Prostate gland (tissue), 2 donors: ENCODE data around the gene GLO1. TPM values are rescaled to one million over a fixed set of nuclear protein-coding genes. Genes with fewer than 3 reads are reported as not detected.

Experiments
- DNase-seq: peaks from one replicate; pipeline ENCODE4 v3.0.0-alpha.2; 2019; ENCODE audit warnings: low spot score
- H3K27ac ChIP-seq, 2 donors: fragments of 200-600 bp; sonication (generic); 2 replicates each; pipeline ENCODE4 v1.5.1; 2017 to 2019
- H3K27me3 ChIP-seq: fragments of 200-600 bp; sonication (generic); replicated peaks from 2 replicates; pipeline ENCODE4 v1.5.1; 2019; ENCODE audit not compliant: insufficient read depth
- H3K36me3 ChIP-seq, 2 donors: fragments of 200-600 bp; sonication (generic); 1 replicate in 1 of 2; 2 replicates in 1 of 2; pipeline versions ENCODE4 v1.5.1 to v1.8.1; 2017 to 2019
- H3K4me1 ChIP-seq: fragments of 200-600 bp; sonication (generic); replicated peaks from 2 replicates; pipeline ENCODE4 v1.5.1; 2019
- H3K4me3 ChIP-seq, 2 donors: fragments of 200-600 bp; sonication (generic); 2 replicates each; pipeline ENCODE4 v1.5.1; 2017 to 2019
- H3K9me3 ChIP-seq: fragments of 200-600 bp; sonication (generic); 2 replicates; pipeline ENCODE4 v1.5.1; 2017
- POLR2A ChIP-seq: fragments of 450-650 bp; IDR thresholded peaks from one replicate; pipeline ENCODE4 v1.6.1; 2016; ENCODE audit warnings: antibody characterized with exemption, mild to moderate bottlenecking
- POLR2AphosphoS5 ChIP-seq: sonication (generic); formaldehyde crosslinking; IDR thresholded peaks from one replicate; pipeline ENCODE4 v1.6.1; 2017; ENCODE audit warnings: antibody characterized with exemption
- WGBS: methylation state at CpG from one replicate; pipeline ENCODE4 v1.1.5; 2018; 5-methylcytosine and 5-hydroxymethylcytosine counted together
- intact Hi-C: fragments of 100-400 bp; cut with DNase I; formaldehyde crosslinking; loops from one replicate; pipeline ENCODE4 v1.14.2; 2022
- total RNA-seq, 2 donors: library from RNA; depleted of rRNA; stranded (reverse); fragments of >200 nt; gene quantifications; one replicate each; pipeline ENCODE4 v1.1.0, GENCODE V29; 2016
- TF ChIP-seq, protein P1 (sequence below), 4 experiments: fragments of 200-600 bp in 2 of 4; fragments of 450-650 bp in 2 of 4; sonication (generic) in 2 of 4; IDR thresholded peaks; 1 replicate in 3 of 4; 2 replicates in 1 of 4; pipeline ENCODE4 v1.5.1; 2016 to 2019; ENCODE audit warnings: antibody characterized with exemption in 4 of 4, mild to moderate bottlenecking in 2 of 4, moderate library complexity in 2 of 4

GLO1 gene
- total RNA-seq, 2 donors from 2014 or later = 93.7 to 176 TPM

DNA sequence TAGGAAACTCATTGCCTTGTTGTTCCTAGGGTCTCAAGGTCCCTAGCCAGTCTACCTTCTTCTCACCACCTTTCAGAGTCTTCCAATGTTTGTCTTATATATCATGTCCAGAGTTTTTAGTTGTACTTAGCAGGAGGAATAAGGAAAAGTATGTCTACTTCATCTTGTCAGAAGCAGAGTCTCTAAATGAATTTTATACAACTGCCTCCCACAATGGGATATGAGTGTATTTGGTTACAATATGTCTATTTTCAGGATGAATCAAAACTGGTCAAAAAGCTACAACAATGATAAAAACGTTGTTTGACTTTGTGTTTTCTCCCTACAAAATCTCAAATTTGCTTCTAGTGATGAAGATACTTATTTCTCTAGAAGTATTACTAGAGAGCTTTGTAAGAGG is 7.0 kb downstream of the GLO1 start:
- intact Hi-C loops = no loop called here
- no peaks in the 10 kb centered on the region for H3K27me3 ChIP-seq
- H3K9me3 ChIP-seq = no peaks in the 10 kb centered on the region
- no peaks in the 10 kb centered on the region for H3K4me1 ChIP-seq
- no peak for DNase-seq
- H3K36me3 ChIP-seq = no peaks in the 10 kb centered on the region
- no peak for TF ChIP-seq POLR2A
- TF ChIP-seq, protein P1, sequence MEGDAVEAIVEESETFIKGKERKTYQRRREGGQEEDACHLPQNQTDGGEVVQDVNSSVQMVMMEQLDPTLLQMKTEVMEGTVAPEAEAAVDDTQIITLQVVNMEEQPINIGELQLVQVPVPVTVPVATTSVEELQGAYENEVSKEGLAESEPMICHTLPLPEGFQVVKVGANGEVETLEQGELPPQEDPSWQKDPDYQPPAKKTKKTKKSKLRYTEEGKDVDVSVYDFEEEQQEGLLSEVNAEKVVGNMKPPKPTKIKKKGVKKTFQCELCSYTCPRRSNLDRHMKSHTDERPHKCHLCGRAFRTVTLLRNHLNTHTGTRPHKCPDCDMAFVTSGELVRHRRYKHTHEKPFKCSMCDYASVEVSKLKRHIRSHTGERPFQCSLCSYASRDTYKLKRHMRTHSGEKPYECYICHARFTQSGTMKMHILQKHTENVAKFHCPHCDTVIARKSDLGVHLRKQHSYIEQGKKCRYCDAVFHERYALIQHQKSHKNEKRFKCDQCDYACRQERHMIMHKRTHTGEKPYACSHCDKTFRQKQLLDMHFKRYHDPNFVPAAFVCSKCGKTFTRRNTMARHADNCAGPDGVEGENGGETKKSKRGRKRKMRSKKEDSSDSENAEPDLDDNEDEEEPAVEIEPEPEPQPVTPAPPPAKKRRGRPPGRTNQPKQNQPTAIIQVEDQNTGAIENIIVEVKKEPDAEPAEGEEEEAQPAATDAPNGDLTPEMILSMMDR (IDR thresholded peaks at IDR 0.05) = no peak
- TF ChIP-seq POLR2AphosphoS5 = no peak
- no peak overlapping the region for H3K27ac ChIP-seq
- WGBS = 75% methylated on average over 1 of the region's 1 CpG
- no peak overlapping the region for H3K4me3 ChIP-seq

DNA sequence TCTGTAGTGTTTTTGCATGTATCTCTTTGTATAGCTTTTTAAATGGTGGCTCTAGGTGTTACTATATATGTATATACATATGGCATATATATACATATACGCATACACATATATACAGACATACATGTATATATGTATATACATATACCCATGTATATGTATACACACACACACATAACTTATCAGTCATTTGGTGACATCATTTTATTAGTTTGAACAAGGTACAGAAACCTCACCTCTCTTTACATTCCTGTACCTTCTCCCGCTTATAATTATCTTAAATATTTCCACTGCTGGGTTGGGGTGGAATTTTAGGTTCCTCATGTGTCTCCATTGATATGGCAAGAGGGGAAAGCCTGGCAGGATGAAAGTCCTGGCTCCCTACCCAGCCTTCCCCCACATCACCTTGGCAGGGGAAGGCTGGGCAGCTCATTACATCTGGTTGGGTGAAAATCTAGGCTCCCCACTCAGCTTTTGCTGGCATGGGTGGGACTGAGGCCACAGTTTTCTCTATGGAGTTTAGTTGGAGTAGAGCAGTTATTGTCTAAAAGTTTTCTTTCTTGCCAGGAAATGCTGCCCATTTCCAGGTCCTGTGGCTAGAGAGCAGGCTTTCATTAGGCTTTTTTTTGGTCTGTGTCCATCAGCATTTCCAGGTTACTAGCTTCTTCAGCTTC is 7.6 kb downstream of the GLO1 start:
- Histone ChIP-seq H3K9me3 (no peaks in the 10 kb centered on the region), H3K4me3 (no peak overlapping the region), H3K4me1 (no peaks in the 10 kb centered on the region), H3K36me3 (no peaks in the 10 kb centered on the region), H3K27me3 (no peaks in the 10 kb centered on the region), H3K27ac (no peak overlapping the region)
- 98% methylated on average over 2 of the region's 2 CpGs for WGBS
- TF ChIP-seq POLR2A (no peak), POLR2AphosphoS5 (no peak)
- TF ChIP-seq, protein P1 (IDR thresholded peaks at IDR 0.05) = no peak
- no peak for DNase-seq
- intact Hi-C loops = no loop called here

DNA sequence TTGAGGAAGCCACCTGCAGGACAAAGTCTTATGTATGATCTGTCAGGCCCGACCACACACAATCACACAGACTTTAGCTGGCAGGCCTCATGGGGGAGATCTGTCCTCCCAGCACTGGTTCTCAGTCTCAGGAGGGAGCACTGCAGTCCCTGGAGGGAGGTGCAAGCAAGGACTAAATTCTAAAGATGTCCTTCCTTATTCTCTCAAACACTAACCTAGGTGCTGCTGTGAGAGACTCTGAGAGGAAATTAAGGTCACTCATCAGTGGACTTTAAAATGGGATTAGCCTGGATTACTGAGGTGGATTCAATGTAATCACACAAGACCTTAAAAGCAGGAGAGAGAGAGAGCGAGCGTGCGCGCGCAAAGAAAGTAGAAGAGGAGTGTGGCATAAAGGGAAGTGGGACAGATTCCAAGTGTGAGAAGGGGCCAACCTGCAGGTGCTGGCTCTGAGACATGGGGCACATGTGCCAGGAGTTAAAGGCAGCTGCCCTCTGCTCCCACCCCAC is 14.3 kb downstream of the GLO1 start:
- H3K27me3 ChIP-seq = no peaks in the 10 kb centered on the region
- H3K9me3 ChIP-seq = no peaks in the 10 kb centered on the region
- intact Hi-C loops = no loop called here
- TF ChIP-seq POLR2AphosphoS5 (no peak), POLR2A (no peak)
- TF ChIP-seq, protein P1 (IDR thresholded peaks at IDR 0.05) = no peak
- 81% methylated on average over 6 of the region's 6 CpGs for WGBS
- no peak overlapping the region for H3K4me3 ChIP-seq
- no peak for DNase-seq
- H3K36me3 ChIP-seq = no peaks in the 10 kb centered on the region
- no peaks in the 10 kb centered on the region for H3K4me1 ChIP-seq
- no peak overlapping the region for H3K27ac ChIP-seq

DNA sequence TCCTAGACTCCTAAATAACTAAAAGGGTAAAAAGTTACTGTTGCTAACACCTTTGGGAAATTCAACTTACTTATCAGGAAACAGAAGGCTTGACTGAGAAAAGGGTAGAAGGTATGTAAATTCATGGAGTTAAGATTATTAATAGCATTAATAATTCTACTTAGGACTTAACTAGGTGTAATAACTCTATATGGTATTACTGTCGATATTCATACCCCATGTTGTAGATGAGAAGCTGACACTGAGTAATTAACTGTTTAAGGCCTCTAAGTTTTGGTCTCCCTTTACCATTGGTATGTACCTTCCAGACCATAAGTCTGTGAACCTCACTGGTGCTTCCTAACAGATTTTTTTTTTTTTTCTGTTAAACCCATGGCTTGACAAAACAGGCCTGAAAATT is 15.4 kb downstream of the GLO1 start:
- Histone ChIP-seq H3K4me3 (no peak overlapping the region), H3K27me3 (no peaks in the 10 kb centered on the region), H3K9me3 (no peaks in the 10 kb centered on the region), H3K36me3 (no peaks in the 10 kb centered on the region), H3K27ac (no peak overlapping the region), H3K4me1 (no peaks in the 10 kb centered on the region)
- TF ChIP-seq POLR2A = no peak
- TF ChIP-seq, protein P1 (IDR thresholded peaks at IDR 0.05) = no peak
- no peak for TF ChIP-seq POLR2AphosphoS5
- intact Hi-C loops = no loop called here
- WGBS = 92% methylated on average over 1 of the region's 1 CpG
- no peak for DNase-seq

DNA sequence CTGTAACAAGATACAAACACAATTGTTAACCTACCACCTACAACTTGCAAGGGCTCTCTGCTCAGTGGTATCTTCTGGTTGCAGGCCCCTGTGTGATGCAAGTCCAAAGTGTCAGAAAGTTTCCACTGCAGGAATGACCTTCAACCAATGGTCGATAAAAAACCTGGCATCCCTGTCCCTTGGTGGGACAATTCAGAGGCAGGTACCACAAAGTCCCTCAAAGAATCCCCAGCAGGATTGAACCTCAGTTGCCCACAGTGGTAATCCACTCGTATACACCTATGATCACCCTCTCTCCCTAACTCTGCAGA is 15.9 kb downstream of the GLO1 start:
- Histone ChIP-seq H3K27ac (no peak overlapping the region), H3K9me3 (no peaks in the 10 kb centered on the region), H3K4me3 (no peak overlapping the region), H3K27me3 (no peaks in the 10 kb centered on the region), H3K36me3 (no peaks in the 10 kb centered on the region), H3K4me1 (no peaks in the 10 kb centered on the region)
- WGBS = 86% methylated on average over 2 of the region's 2 CpGs
- no peak for DNase-seq
- TF ChIP-seq POLR2A (no peak), POLR2AphosphoS5 (no peak)
- TF ChIP-seq, protein P1 (IDR thresholded peaks at IDR 0.05) = no peak
- intact Hi-C loops = no loop called here
